Stimulated activated CD8-positive, alpha-beta memory T cell treated with anti-CD3 and anti-CD28 coated beads, Interleukin-12 subunit alpha, Interleukin-12 subunit beta, amount 100 ng/mL, for 4 hours (primary cell): Measurements from ENCODE around the gene DMBX1.

Experiments
- DNase-seq: peaks from one replicate; pipeline ENCODE4 v3.0.0-alpha.2; 2020; ENCODE audit warnings: low read depth

Gene DMBX1

GRCh38 chr1:46526013-46526690 lies 36.5 kb downstream of the DMBX1 start:
- DNase-seq = no peak

GRCh38 chr1:46526691-46527291 lies 37.2 kb downstream of the DMBX1 start:
- no peak for DNase-seq

GRCh38 chr1:46527474-46528296 lies 38.0 kb downstream of the DMBX1 start:
- peak; percentile 36 for DNase-seq

GRCh38 chr1:46528297-46528955 lies 38.8 kb downstream of the DMBX1 start:
- no peak for DNase-seq

GRCh38 chr1:46529031-46529630 lies 39.5 kb downstream of the DMBX1 start:
- no peak for DNase-seq

- DNase-seq = no peak
These were observed 40.7 kb downstream of the DMBX1 start for GRCh38 chr1:46530311-46530710.

GRCh38 chr1:46530791-46531409 lies 41.3 kb downstream of the DMBX1 start:
- DNase-seq = no peak

GRCh38 chr1:46532095-46532494 lies 42.5 kb downstream of the DMBX1 start:
- no peak for DNase-seq

- peak; percentile 58 for DNase-seq
These were observed 43.0 kb downstream of the DMBX1 start for GRCh38 chr1:46532498-46533178.

GRCh38 chr1:46533179-46533864 lies 43.7 kb downstream of the DMBX1 start:
- peak; percentile 46 for DNase-seq

GRCh38 chr1:46535063-46535462 lies 45.4 kb downstream of the DMBX1 start:
- no peak for DNase-seq

- DNase-seq = no peak
These were observed 46.9 kb downstream of the DMBX1 start for GRCh38 chr1:46536527-46536926.

- no peak for DNase-seq
These were observed 48.0 kb downstream of the DMBX1 start for GRCh38 chr1:46537651-46538050.

- DNase-seq = no peak
These were observed 48.5 kb downstream of the DMBX1 start for GRCh38 chr1:46538147-46538546.
